ENCODE measurements around the gene ADAM8.
"Not testable (repeated sequence)": the region's sequence is repeated elsewhere in the genome, so short reads cannot be mapped to it uniquely, and the experiment has no call there.

The ADAM8 gene

DNA sequence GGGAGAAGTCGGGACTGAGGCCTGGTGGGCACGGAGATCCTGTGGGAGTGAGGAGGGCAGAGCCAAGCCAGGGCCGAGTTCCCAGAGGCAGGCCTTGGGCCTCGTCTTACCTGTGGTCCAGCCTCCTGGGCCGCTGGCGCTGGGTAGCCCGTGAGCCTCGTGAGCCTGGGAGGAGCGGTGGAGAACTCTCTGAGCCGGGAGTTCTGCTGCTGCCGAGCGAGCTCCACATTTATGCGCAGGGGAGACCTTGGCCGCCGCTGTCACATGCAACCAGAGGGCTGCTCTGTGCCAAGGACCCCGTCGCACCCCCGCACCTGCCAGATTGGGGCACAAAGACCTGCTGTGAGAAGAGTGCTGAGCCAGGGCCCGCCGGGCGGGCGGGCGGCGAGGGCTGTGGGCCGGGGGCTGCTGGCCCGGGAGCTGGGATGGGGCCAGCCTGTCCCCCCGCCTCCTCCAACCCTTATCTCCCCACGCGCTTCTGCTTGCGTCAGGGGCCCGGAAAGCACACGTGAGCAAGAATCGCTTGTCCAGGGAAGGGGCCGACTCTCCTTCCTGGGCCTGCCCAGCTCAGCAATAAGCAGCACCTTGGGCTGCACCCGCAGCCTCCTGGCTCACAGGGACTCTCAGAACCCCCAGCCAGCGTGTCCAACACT lies 28.9 kb downstream of the ADAM8 start:
- DNase-seq, result no peak

- no peak for DNase-seq
These were observed 30.4 kb downstream of the ADAM8 start for GRCh38 chr10:133246236-133246626.

DNA sequence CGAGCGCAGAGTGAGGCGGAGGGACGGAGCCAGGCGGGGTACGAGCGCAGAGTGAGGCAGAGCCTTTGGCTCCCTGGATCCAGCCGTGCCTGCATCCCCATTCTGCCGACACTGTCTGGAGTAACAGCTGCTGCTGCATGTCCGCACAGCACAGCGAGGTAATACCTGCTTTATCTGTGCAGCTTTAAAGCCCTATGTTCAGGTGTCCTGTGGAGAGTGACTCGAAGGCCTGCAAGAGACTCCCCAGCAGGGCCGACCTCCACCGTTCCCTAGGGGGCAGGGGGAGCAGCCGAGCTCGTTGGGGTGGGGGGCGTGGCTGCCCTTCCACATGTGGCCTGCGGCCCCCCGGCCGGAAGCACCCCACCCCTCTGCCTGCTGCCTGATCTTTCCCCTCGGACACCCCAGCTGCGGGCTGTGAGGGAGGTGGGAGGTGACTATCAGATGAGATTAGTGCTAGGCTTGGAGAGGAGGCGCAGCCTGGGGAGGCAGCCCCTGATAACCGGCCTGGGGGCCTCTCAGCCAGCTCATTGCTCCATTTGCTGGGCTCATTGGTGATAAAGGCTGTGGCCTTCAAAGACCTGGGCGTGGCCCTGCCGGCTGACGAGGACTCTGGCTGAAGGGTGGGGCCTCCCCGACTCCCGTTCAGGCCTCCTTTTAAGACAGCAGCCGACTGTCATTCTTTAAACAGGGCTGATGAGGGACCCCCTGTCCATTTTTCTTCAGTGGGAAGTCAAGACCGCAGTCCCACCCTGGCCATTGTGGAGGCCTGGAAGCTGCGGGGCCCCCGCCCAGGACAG lies 31.0 kb downstream of the ADAM8 start:
- DNase-seq, result no peak

GRCh38 chr10:133243593-133243992 lies 33.1 kb downstream of the ADAM8 start:
- DNase-seq, result no peak

- no peak for DNase-seq
These were observed 33.9 kb downstream of the ADAM8 start for GRCh38 chr10:133242611-133243356.

DNA sequence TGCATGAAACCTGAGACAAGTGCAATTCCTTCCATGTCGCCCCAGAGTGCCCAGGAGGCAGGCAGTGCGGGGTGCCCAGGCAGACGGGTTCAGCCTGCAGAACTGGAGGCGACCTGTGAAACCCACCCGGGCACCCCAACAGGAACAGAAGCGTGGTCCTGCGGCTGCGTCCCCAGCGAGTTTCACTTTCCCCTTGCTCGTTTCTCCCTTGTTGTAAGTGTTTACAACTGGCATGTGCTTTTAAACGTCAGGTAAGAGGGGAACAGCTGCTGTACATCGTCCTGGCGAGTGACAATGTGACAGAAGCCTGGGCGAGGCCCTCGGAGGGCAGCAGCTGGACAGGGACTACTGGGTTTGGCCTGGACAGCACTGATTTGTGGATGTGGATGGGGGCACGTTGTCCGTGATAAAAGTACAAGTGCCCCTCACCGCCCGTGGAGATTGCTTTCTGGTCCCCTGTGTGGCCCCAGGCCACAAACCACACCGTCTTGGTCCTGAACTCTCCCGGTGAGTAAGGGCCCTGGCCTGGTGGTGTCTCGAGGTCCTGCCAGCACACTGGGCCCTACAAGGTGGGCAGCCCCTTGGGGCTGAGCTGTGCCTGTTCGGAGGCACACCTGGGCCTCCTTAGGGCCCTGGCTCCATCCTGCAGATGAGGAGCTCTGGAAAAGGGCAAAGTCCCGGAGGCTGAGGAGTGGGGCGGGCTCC lies 35.0 kb downstream of the ADAM8 start:
- DNase-seq, result no peak

GRCh38 chr10:133239990-133240389 lies 36.7 kb downstream of the ADAM8 start:
- no peak for DNase-seq

GRCh38 chr10:133238466-133238804 lies 38.2 kb downstream of the ADAM8 start:
- DNase-seq, result no peak

GRCh38 chr10:133237588-133238465 lies 38.8 kb downstream of the ADAM8 start, which contains the start of gene VENTX:
VENTX (plus strand) TSS chr10:133237855; CDS start chr10:133237915, 60 bp downstream.
- DNase-seq, result no peak

DNA sequence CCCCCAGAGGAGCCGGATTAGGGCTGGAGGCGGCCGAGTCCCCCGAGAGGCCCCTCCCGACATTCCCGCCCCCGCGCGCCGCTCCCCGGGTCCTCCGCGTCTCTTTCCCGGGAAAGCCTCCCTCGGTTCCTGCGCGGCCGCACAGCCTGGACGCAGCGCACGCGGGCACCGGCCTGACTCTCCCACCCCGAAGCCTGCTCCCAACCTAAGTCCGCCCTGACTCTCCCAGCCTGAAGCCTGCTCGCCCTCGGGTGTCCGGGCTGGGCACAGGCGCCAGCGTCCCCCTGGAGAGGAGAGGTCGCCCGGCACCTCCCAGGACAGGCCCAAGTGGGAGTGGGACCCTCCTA lies 39.5 kb downstream of the ADAM8 start:
- no peak for DNase-seq

DNA sequence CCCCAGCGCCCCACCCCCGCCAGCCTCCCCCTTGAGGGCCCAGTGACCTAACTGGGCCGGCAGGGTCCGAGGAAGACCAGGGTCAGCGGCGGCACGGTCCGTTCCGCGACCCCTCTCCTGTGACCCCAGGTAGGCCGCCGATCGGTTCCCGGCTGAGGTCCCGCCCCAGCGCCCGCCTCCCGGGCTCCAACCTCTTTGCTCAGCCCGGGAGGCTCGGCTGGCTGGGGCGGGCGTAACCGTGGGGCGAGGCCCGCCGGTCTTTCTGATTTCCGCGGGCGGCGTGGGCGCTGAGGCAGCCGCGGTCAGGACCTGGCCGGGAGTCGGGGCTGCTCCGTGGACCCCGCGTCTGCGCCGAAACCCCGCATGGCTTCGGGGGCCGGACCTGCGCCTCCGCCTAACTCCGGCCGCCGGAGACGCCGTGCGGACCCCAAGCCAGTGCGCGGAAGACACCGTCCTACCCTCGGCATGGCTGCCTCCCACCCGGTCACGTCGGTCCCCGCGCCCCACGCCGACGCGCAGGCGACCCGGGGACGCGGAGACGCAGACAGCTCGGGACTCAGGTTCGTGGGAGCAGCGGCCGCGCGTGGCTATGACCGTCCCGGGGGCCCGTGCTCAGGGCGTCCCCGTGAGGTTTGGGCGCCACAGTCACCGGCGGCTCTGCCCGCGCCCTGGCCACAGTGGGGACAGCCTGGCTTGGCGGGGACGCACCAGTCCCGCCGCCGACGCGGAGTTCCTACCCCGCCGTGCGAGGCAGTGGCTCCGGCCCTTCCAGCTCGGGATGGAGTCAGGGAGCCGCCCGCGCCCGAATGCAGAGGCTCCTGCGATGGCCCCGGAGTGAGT lies 40.0 kb downstream of the ADAM8 start:
- no peak for DNase-seq

- no peak for DNase-seq
These were observed 40.7 kb downstream of the ADAM8 start for GRCh38 chr10:133235932-133236331.

GRCh38 chr10:133235265-133235855 lies 41.3 kb downstream of the ADAM8 start:
- DNase-seq, result no peak

DNA sequence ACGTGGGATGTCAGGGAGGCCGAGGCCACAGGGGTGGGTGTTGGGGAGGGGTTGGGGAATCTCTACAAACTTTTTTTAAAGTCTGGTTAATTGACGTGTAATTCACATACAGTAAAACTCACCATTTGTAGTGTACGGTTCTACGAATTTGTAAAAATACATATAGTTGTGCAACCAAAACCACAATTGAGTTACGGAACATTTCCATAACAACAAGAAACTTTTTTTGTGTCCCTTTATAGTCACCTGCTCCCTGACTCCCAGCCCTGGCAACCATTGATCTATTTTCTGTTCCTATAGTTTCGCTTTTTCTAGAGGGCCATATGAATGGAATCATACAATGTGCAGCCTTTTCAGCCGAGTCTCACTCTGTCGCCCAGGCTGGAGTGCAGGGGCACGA lies 41.9 kb downstream of the ADAM8 start:
- DNase-seq, result not testable (repeated sequence)

DNA sequence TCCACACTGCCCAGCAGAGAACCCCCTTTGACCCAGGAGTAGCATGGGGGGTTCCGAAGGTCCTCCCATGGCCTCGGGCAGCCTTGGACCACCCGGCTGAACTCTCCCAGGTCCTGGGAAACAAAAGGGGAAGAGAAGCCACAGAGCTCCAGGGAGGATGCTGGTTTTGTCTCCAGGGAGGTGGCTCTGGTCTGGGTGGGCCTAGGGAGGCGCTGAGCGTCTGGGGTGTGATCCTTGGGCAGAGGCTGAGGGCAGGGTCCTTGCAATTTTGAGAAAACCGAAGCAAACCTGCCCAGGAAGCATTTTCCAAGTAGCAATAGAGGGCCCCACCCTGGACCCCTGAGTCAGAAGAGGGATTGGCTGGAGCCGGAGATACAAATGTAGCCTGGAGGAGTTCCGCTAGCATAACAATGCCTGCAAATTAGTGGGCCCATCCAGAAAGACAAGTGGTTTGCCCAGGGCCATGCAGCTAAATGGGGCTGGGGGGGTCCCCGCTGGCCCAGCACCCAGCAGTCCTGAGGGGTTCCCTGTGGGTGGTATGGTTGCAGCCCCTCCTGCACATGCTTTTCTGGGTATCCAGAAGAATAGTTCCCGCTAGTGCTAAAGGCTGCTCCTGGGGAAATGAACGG lies 44.6 kb downstream of the ADAM8 start:
- no peak for DNase-seq

GRCh38 chr10:133231244-133231945 lies 45.3 kb downstream of the ADAM8 start:
- DNase-seq, result no peak

GRCh38 chr10:133230387-133231195 lies 46.1 kb downstream of the ADAM8 start:
- no peak for DNase-seq

GRCh38 chr10:133230044-133230361 lies 46.7 kb downstream of the ADAM8 start, which contains the start of gene UTF1:
UTF1 (plus strand) TSS chr10:133230217; CDS start chr10:133230289, 72 bp downstream.
- DNase-seq, result no peak
